T-cell (primary cell): ENCODE measurements around the gene BCAS3. TPM values are rescaled to one million over a fixed set of nuclear protein-coding genes. Genes with fewer than 3 reads are reported as not detected.

Experiments
- ATAC-seq, 4 experiments: fragments of 200-7000 bp in 3 of 4; fragments of 150-1000 bp in 1 of 4; cut with Tn5 transposase; replicated peaks in 1 of 4; 1 replicate in 3 of 4; 2 replicates in 1 of 4; pipeline ENCODE4 v1.10.0; 2021; ENCODE audit warnings: moderate library complexity in 3 of 4, mild to moderate bottlenecking in 2 of 4, moderate number of reproducible peaks in 1 of 4
- CTCF ChIA-PET, 2 donors: fragments of 300-600 bp; sonication (Branson Sonifier 250); formaldehyde crosslinking; loops; one replicate each; lab custom pipeline; 2022; ENCODE audit warnings: antibody characterized with exemption in 2 of 2; lab: Charles Lee
- POLR2A ChIA-PET, 2 donors: fragments of 300-600 bp; sonication (Branson Sonifier 250); formaldehyde crosslinking; loops; one replicate each; lab custom pipeline; 2022; ENCODE audit warnings: antibody characterized with exemption in 2 of 2; lab: Charles Lee
- DNase-seq, 35 experiments: peaks; one replicate each; pipeline versions ENCODE4 v3.0.0 to v3.0.0-alpha.2; 2013 to 2023
- H3K27ac ChIP-seq: one replicate; pipeline ENCODE4 v1.5.1; 2013; ENCODE audit warnings: low read length
- H3K27me3 ChIP-seq, 2 experiments: replicated peaks in 1 of 2; 1 replicate in 1 of 2; 2 replicates in 1 of 2; pipeline versions ENCODE4 v1.6.1 to v1.7.0; 2013; ENCODE audit warnings: low read length in 1 of 2, mixed read lengths in 1 of 2; ENCODE audit not compliant: control insufficient read depth in 2 of 2, insufficient read depth in 2 of 2; ENCODE audit errors: extremely low read depth in 1 of 2
- H3K36me3 ChIP-seq, 2 donors: 1 replicate in 1 of 2; 2 replicates in 1 of 2; pipeline versions ENCODE4 v1.6.1 to v1.7.0; 2013; ENCODE audit warnings: low read length in 1 of 2; ENCODE audit not compliant: control insufficient read depth in 2 of 2, insufficient read depth in 1 of 2; ENCODE audit errors: extremely low read depth in 1 of 2
- H3K4me1 ChIP-seq, 2 experiments: 1 replicate in 1 of 2; 2 replicates in 1 of 2; pipeline versions ENCODE4 v1.6.1 to v1.7.0; 2013; ENCODE audit warnings: low read length in 2 of 2, mixed read lengths in 1 of 2; ENCODE audit not compliant: insufficient read depth in 2 of 2, control insufficient read depth in 1 of 2; ENCODE audit errors: extremely low read depth in 1 of 2
- H3K4me3 ChIP-seq, 2 donors: 1 replicate in 1 of 2; 2 replicates in 1 of 2; pipeline versions ENCODE4 v1.5.1 to v1.7.0; 2013; ENCODE audit warnings: mild to moderate bottlenecking in 2 of 2, low read length in 1 of 2, moderate library complexity in 1 of 2; ENCODE audit not compliant: control insufficient read depth in 1 of 2; ENCODE audit errors: extremely low read depth in 1 of 2
- H3K9me3 ChIP-seq: 2 replicates; pipeline ENCODE4 v1.7.0; 2013
- H3K27ac Mint-ChIP-seq, 2 donors: one replicate each; pipeline ENCODE4 v1.8.0; 2020 to 2021; ENCODE audit warnings: mild to moderate bottlenecking in 2 of 2, mixed read lengths in 2 of 2
- H3K27me3 Mint-ChIP-seq, 2 donors: one replicate each; pipeline ENCODE4 v1.8.0; 2021 to 2022; ENCODE audit warnings: mixed read lengths in 2 of 2
- H3K36me3 Mint-ChIP-seq: one replicate; pipeline ENCODE4 v1.8.0; 2021; ENCODE audit warnings: mixed read lengths
- H3K4me1 Mint-ChIP-seq, 3 donors: one replicate each; pipeline ENCODE4 v1.8.0; 2020 to 2022; ENCODE audit warnings: mixed read lengths in 3 of 3, mild to moderate bottlenecking in 1 of 3
- H3K4me3 Mint-ChIP-seq, 3 donors: one replicate each; pipeline ENCODE4 v1.8.0; 2020 to 2022; ENCODE audit warnings: mild to moderate bottlenecking in 3 of 3, mixed read lengths in 3 of 3, moderate library complexity in 3 of 3
- H3K9me3 Mint-ChIP-seq, 3 donors: one replicate each; pipeline ENCODE4 v1.8.0; 2020 to 2022; ENCODE audit warnings: mixed read lengths in 3 of 3
- WGBS: methylation state at CpG from one replicate; pipeline ENCODE4 v1.1.5; 2013; ENCODE audit warnings: missing lambda C conversion rate; ENCODE audit not compliant: insufficient coverage; 5-methylcytosine and 5-hydroxymethylcytosine counted together
- total RNA-seq, 35 experiments: library from RNA in 6 of 35; stranded (reverse) in 6 of 35; fragments of 120-200 nt in 1 of 35; gene quantifications; one replicate each; pipeline versions ENCODE4 v1.2.1 to v1.2.4 and lab custom pipeline; 2013 to 2026

Gene BCAS3
- total RNA-seq, 5 donors from 2014 or later (not counting 1 experiment from before 2014, with no cell fraction given) = 33.8 to 57.8 (median 38.1) TPM

GRCh38 chr17:61421460-61421859 lies 743.8 kb downstream of the BCAS3 start:
- ATAC-seq (no peak), DNase-seq (no peak)
- Histone ChIP-seq H3K9me3 (no peaks in the 10 kb centered on the region), H3K4me3 (no peak overlapping the region), H3K27ac (no peak overlapping the region), H3K27me3 (peaks cover 6 to 48% of the 10 kb centered on the region in 2 experiments), H3K36me3 (no peaks in the 10 kb centered on the region), H3K4me1 (peaks cover 0 to 7% of the 10 kb centered on the region in 2 experiments)
- H3K4me1 Mint-ChIP-seq = peaks cover 0 to 4% (median 0%) of the 10 kb centered on the region in 3 donors
- no peak overlapping the region for H3K4me3 Mint-ChIP-seq
- ChIA-PET CTCF (no interaction called here), POLR2A (no interaction called here)
- no peaks in the 10 kb centered on the region for H3K36me3 Mint-ChIP-seq
- WGBS = no CpG with 5 or more reads among the region's 4 CpGs
- H3K27me3 Mint-ChIP-seq = peaks cover 50 to 73% of the 10 kb centered on the region in 2 donors
- no peaks in the 10 kb centered on the region for H3K9me3 Mint-ChIP-seq
- H3K27ac Mint-ChIP-seq = no peak overlapping the region

DNA sequence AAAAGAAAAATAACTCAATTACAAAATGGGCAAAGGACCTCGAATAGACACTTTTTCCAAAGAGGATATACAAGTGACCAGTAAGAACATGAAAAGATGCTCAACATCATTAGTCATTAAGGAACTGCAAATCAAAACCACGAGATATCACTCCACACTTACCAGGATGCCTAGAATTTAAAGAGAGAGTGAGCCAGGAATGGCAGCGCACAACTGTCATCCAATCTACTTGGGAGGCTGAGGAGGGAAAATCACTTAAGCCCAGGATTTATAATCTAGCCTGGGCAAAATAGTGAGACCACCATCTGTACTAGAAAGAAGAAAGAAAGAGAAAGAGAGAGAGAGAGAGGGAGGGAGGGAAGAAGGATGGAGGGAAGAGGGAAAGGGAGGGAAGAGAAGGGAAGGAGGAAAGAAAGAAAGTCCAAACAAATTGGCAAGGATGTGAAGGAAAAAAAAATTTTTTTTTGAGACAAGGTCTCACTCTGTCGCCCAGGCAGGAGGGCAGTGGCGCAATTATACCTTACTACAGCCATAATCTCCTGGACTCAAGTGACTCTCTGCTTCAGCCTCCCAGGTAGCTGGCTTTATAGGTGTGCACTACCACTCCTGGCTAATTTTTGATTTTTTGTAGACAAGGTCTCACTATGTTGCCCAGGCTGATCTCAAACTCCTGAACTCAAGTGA lies 744.6 kb downstream of the BCAS3 start:
- no CpG with 5 or more reads among the region's 5 CpGs for WGBS
- Histone ChIP-seq H3K27ac (no peak overlapping the region), H3K36me3 (no peaks in the 10 kb centered on the region), H3K9me3 (no peaks in the 10 kb centered on the region), H3K4me1 (no peaks in the 10 kb centered on the region), H3K27me3 (peaks cover 6 to 40% of the 10 kb centered on the region in 2 experiments), H3K4me3 (no peak overlapping the region)
- peaks cover 50 to 69% of the 10 kb centered on the region in 2 donors for H3K27me3 Mint-ChIP-seq
- ATAC-seq = no peak
- no peak overlapping the region for H3K4me3 Mint-ChIP-seq
- no peak for DNase-seq
- H3K36me3 Mint-ChIP-seq = no peaks in the 10 kb centered on the region
- CTCF ChIA-PET = no interaction called here
- POLR2A ChIA-PET = no interaction called here
- no peaks in the 10 kb centered on the region for H3K9me3 Mint-ChIP-seq
- H3K27ac Mint-ChIP-seq = no peak overlapping the region
- H3K4me1 Mint-ChIP-seq = no peaks in the 10 kb centered on the region

DNA sequence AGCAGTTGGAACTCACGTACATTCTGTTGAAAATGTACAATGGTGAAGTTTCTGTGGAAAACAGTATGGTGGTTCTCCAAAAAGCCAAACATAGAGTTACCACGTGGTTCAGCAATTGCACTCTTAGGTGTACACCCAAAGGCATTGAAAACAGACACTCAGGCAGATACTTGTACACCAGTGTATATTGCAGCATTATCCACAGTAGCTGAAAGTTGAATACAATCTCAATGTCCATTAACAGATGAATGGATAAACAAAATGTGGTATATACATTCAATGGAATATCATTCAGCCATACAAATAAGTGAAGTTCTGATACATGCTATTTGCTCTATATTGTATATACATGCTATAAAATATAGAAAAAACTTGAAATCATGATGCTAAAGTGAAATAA lies 745.2 kb downstream of the BCAS3 start:
- Mint-ChIP-seq H3K27me3 (peaks cover 50 to 69% of the 10 kb centered on the region in 2 donors), H3K9me3 (no peaks in the 10 kb centered on the region), H3K27ac (no peak overlapping the region), H3K36me3 (no peaks in the 10 kb centered on the region), H3K4me1 (no peaks in the 10 kb centered on the region), H3K4me3 (no peak overlapping the region)
- Histone ChIP-seq H3K27ac (no peak overlapping the region), H3K4me3 (no peak overlapping the region), H3K27me3 (peaks cover 6 to 35% of the 10 kb centered on the region in 2 experiments), H3K36me3 (no peaks in the 10 kb centered on the region), H3K9me3 (no peaks in the 10 kb centered on the region), H3K4me1 (no peaks in the 10 kb centered on the region)
- ChIA-PET CTCF (no interaction called here), POLR2A (no interaction called here)
- DNase-seq (no peak), ATAC-seq (no peak)
- no CpG with 5 or more reads among the region's 2 CpGs for WGBS

- Mint-ChIP-seq H3K27ac (no peak overlapping the region), H3K4me1 (no peaks in the 10 kb centered on the region), H3K4me3 (no peak overlapping the region), H3K27me3 (peaks cover 44 to 58% of the 10 kb centered on the region in 2 donors), H3K9me3 (no peaks in the 10 kb centered on the region), H3K36me3 (no peaks in the 10 kb centered on the region)
- no peak for DNase-seq
- Histone ChIP-seq H3K36me3 (no peaks in the 10 kb centered on the region), H3K9me3 (no peaks in the 10 kb centered on the region), H3K4me3 (no peak overlapping the region), H3K27ac (no peak overlapping the region), H3K27me3 (peaks cover 6 to 34% of the 10 kb centered on the region in 2 experiments), H3K4me1 (no peaks in the 10 kb centered on the region)
- no peak for ATAC-seq
- POLR2A ChIA-PET = no interaction called here
- CTCF ChIA-PET = no interaction called here
- 72% methylated on average over 5 of the region's 10 CpGs for WGBS
Observed at GRCh38 chr17:61423967-61424649, 746.5 kb downstream of the BCAS3 start.

DNA sequence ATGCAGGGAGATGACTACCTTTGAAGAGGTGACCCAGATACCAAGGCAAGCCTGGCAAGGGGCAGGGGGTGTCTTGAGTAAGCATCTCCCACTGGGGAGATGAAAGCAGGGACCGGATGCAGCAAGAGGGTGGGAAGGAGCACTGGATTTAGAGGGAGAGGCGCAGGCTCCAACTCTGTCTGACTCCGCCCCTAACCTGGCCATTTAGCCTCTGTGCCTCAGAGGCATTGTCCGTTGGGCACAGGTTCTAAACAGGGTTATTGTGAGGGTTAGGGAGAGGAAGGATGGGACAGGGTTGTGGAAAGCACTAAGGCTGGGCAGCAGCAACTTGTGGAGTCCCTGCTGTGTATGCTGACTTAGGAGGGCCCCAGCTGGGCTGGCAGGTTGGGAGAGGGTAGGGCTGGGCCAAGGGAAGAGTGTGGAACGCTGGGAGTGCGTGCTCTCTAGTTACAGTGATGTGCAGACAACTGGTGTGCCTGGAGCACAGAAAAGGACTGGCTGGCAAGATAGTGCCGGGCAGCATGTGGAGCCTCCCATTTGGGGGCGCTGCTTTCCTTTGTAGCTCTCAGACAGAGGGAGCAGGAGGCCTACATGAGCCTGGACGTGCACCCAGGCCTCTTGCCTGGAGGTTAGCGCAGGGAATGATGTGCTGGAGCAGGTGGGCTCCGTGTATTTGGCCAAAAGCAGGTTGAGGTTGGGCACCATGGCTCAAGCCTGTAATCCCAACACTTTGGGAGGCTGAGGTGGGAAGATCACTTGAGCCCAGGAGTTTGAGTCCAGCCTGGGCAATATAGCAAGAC lies 748.2 kb downstream of the BCAS3 start:
- H3K36me3 ChIP-seq = no peaks in the 10 kb centered on the region
- peaks cover 3 to 25% of the 10 kb centered on the region in 2 experiments for H3K27me3 ChIP-seq
- Mint-ChIP-seq H3K9me3 (no peaks in the 10 kb centered on the region), H3K27ac (no peak overlapping the region), H3K4me3 (no peak overlapping the region), H3K36me3 (no peaks in the 10 kb centered on the region), H3K27me3 (peaks cover 31 to 45% of the 10 kb centered on the region in 2 donors), H3K4me1 (no peaks in the 10 kb centered on the region)
- no peak overlapping the region for H3K27ac ChIP-seq
- CTCF ChIA-PET = interaction anchor here in 1 of 2 donors (0.6 kb wide), 1 partner anchor 416 kb away, joined by 6 read pairs; no protein-coding TSS in a partner anchor
- H3K9me3 ChIP-seq = no peaks in the 10 kb centered on the region
- DNase-seq (no peak), ATAC-seq (no peak)
- POLR2A ChIA-PET = no interaction called here
- WGBS = 54% methylated on average over 9 of the region's 11 CpGs
- H3K4me1 ChIP-seq = no peaks in the 10 kb centered on the region
- no peak overlapping the region for H3K4me3 ChIP-seq
